Left renal pelvis (tissue), 4 donors: ENCODE results near the gene THSD7A. TPM values are rescaled to one million over a fixed set of nuclear protein-coding genes. Genes with fewer than 3 reads are reported as not detected.

Experiments
- DNase-seq, 4 donors: peaks; one replicate each; pipeline ENCODE4 v3.0.0-alpha.2; 2013; ENCODE audit warnings: low read depth in 4 of 4, low spot score in 3 of 4
- polyA plus RNA-seq, 4 donors: library from polyadenylated mRNA; unstranded; fragments of 120-200 nt; gene quantifications; one replicate each; pipeline ENCODE4 v1.2.1, GENCODE V29; 2013; ENCODE audit not compliant: insufficient read length in 4 of 4

THSD7A gene
- polyA plus RNA-seq, 4 donors, result 39.1 to 87.2 (median 72.8) TPM

- no peak for DNase-seq
Measured at GRCh38 chr7:11428877-11429581, 403.0 kb downstream of the THSD7A start.

DNA sequence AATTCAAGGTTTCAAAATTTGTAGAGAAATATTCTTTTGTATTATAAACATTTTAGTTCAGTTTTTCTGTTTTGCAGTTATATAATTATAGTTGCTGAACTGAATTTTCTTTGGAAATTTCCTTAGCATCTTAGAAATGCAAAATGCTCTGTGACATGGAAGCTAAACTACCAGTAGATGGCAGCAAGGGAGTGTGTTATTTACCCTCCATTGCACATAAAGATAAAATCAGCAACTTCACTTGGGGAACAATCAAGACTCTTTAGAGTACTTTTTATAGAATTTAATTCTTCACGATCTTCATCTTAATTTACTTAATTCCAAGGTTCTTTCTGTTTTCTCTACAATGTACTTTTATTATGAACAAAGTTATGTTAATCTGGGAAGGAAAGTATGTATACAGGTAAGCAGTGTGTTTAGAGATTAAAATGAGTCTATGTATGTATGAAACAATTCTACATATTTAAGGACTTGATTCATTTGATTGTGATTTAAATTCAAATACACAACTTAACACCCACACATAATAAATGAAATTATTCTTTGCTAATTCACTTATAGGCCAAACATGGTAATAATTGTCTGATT, 404.2 kb downstream of the THSD7A start:
- DNase-seq, result peak; percentile 33 to 59 (median 46)

DNA sequence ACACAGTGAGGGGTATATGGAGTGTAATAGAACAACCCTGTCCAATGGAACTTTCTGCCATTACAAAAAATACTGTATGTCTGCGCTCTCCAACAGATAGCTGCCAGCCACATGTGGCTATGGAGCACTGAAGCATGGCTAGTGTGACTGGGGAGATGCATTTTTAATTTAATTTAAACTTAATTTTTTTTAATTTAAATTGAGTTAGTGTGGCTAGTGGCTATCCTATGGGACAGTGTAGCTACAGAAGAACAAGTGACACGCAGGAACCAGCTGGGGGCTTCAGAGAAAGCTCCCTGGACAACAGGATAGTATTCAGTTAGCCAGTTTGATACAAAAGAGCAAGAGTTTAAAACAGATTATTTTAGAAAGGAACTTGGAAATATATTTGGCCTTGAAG, 408.0 kb downstream of the THSD7A start:
- DNase-seq, result no peak

DNA sequence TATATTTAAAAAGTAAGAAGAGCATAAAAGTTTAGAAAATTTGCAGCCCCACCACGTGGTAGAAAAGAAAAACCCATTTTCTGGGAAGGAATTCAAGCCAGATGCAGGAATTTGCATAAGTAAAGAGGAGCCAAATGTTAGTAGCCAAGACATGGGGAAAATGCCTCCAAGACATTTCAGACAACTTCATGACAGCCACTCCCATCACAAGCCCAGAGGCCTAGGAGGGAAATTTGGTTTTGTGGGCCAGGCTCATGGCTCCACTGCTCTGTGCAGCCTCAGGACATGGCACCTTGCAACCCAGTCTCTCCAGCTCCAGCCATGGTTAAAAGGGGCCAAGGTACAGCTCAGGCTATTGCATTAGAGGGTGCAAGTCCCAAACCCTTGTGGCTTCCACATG, 411.9 kb downstream of the THSD7A start:
- no peak for DNase-seq

- DNase-seq, result no peak
Measured at GRCh38 chr7:11416641-11417458, 415.1 kb downstream of the THSD7A start.

DNA sequence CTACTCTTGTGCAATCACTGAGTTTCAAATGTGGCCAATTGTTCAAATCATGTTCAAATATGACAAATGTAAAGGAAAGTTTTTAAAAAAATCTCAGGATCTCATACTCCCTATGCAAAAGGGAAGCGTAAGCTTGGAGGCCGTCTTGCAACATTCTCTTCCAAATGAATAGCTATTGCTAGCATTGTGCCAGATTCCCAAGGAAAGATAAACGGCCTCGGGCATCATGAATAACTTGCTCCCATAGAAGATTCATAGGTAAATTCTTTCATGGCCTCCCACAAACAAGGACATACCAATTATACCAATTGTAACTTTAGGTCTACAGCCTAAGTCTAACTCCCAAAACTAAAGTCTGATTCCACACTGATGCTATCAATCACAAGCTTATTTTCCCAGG, 416.9 kb downstream of the THSD7A start:
- DNase-seq, result no peak

- no peak for DNase-seq
Measured at GRCh38 chr7:11413901-11414300, 418.1 kb downstream of the THSD7A start.

DNA sequence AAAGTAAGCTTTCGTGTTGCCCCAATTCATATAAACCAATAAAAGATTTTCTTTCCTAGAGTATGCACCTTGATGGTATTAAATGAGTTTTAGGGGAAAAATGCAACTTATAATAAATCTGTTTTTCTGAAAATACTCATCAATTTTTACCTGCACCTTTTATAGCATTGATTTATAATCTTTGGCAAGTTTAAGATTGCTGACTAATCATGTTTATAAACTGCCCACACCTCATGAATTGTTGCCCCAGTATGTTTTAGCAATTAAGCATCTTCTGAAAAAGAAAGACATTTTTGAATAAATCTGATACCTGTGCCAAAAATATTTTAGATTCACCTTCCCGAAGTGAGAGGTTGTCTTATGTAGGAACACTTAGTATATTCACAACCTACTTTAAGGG, 420.0 kb downstream of the THSD7A start:
- DNase-seq, result no peak

DNA sequence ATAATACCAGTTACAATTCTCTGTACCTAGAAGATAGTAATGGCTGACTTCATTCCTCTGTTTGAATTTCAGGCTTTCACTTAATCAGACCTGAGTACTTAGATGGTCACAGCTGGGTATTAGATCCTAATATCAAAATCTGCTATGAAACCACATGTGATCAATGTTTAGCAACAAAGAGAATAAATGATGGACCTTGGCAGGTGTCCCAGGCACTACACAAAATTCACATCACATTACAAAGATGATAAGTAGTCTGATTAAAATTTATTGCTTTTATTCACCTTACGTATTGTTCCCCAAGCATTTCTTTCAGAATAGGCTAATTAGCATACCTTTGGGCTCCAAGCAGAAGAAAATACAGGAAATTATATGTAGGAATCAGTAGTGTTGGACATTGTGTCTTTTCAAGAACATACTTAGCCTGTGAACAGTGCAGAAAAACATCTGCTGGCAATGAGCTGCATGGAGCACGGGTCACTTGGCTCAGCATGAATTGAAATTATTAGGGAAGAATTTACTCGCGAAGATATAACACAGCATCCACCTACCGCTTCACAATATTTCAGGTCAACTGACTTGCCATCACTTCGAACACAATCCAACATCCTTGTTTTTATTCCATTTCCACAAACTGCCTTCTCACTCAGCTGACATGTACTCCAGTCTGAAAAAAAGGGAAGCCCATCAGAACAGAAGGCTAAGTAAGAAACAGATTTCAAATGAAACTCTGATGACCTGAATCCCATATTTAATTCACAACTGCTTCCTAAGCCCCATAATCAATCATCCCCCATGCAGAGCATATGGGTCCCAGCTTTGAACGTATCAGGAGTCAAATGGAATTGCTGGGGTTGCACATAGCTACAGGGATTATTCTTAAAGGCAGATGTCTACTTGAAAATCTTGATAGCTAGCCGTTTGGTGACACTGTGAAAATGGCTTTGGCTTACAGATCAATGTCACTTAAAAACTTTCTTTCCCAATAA, 421.0 kb downstream of the THSD7A start:
- no peak for DNase-seq

DNA sequence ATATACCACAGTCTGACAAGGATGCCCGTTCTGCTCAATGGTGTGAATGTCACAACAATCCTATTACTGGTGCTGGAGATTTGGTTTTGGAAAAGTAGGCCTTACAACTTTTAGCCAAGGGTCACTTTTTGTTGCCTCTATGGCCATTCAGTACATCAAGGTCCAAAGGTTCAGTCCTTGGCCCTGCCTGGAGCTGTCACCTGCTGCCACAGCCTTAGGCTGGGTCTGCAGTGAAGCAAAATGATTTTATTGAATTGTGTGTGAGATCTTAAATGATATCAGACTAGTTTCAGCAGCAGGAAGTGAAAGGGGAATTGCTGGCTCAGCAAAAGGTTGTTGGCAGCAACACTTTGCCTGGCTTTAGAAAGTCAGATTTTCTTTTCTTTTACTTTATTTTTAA, 427.6 kb downstream of the THSD7A start:
- no peak for DNase-seq

GRCh38 chr7:11403781-11404180, 428.2 kb downstream of the THSD7A start:
- DNase-seq, result no peak

DNA sequence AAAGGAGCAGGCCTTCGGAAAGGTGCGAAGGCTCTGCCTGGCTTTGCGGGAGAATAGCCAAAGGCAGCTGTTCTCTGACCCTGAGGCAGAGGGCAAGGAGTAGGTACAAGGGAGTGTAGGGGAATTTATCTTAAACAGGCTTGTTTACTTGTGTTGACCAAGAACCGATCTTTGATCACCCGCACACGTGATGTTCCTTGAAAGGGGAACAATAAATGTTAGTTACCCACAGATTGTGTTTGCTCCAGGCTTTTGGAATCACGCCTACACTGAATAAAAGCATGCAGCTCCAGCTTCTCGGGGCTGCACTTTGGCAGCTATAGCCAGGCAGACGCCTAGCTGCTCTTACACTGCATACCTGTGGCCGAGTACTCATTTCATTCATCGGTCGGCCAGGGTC, 437.6 kb downstream of the THSD7A start:
- DNase-seq, result no peak

DNA sequence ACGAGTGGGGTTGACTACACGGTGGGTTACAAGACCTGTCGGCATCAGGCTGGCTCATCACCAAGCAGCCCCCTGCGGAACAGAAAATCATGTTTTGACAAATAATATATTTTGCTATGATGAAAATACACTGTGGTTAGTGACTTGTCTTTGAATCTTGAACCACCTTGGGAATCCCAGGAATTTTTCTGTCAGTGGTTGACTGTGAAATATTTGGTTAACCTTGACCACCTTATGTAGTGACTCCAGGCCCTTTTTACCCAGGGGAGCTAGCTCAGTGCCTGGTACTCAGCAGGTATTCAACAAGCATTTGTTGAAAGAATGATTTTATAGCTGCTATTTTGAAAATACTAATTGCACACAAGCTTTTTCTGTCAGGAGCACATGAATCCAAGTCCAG, 452.4 kb downstream of the THSD7A start:
- DNase-seq, result no peak

- no peak for DNase-seq
Measured at GRCh38 chr7:11376529-11376928, 455.5 kb downstream of the THSD7A start.

DNA sequence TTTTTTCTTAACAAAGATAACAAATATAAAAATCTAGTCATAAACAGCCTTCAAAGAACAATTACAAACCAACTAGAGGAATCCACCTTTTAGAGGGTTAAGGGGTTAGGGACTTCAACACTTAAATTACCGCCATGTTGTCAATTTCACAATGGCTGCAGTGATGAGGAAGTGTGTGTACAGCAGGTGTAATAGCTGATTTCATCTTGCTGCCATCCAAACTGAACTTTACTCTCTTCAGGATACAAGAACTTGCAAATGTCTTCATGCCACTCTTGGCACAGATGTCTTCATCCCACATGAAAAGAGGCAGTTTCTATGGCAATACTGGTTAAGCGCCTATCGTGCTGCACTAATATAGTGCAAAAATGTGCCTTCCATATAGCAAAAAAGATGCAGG, 457.4 kb downstream of the THSD7A start:
- DNase-seq, result no peak

GRCh38 chr7:11373546-11374142, 458.4 kb downstream of the THSD7A start:
- no peak for DNase-seq

- no peak for DNase-seq
Measured at GRCh38 chr7:11369696-11370095, 462.3 kb downstream of the THSD7A start.

GRCh38 chr7:11366118-11366517, 465.9 kb downstream of the THSD7A start:
- no peak for DNase-seq

DNA sequence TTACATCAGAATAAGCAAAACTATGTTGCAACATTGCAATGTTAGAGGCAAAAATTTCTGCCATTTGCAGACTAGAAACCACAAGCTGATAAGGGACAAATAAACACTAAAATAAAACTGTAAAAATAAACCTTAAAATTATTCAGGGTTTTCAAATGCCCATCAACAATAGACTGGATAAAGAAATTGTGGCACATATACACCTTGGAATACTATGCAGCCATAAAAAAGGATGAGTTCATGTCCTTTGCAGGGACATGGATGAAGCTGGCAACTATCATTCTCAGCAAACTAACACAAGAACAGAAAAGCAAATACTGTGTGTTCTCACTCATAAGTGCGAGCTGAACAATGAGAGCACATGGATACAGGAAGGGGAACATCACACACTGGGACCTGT, 473.4 kb downstream of the THSD7A start:
- no peak for DNase-seq

DNA sequence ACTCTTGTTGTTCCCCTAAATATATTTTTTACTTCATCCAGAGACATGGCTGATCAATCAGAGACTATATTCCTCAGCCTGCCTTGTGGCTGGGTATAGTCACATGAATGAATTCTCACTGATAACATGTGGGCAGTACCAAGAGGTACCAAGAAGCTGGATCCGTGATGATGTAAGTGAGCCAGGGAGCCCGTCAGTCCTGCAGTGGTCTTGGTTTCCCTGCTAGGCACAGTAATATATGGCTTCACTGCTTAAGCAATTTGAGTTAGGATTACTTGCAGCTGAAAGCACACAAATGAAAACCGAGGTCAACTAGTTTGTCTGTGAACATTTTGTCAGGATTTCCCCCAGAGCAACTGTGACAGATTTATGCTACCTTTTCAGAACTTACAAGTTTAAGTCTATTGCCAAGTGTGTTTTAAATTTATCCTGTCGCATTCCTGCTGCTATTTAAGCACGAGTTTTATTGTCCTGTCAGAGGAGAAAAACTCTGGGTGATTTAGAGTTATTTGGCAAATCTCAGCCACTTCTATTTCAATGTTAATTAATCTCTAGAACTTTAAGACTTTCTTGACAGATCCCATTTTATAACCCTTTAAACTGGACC, 476.5 kb downstream of the THSD7A start:
- peak in 2 of 4 donors; percentile 36 to 60 for DNase-seq
